ENCODE results near the gene CDC14B. TPM values are rescaled to one million over a fixed set of nuclear protein-coding genes. Genes with fewer than 3 reads are reported as not detected.

Gene CDC14B
- polyA plus RNA-seq, 1 donor from 2014 or later, result 7.0 TPM

- Histone ChIP-seq H2AFZ (ENCODE audit: low read depth, low read length) (no peak overlapping the region), H3F3A (ENCODE audit: insufficient read depth, low read length, poor library complexity, severe bottlenecking) (no peaks in the 10 kb centered on the region), H3K36me3 (ENCODE audit: insufficient read depth, low read length) (no peaks in the 10 kb centered on the region), H3K9ac (ENCODE audit: low read length) (no peak overlapping the region), H3K27me3 (ENCODE audit: insufficient read depth, low read depth, low read length) (no peaks in the 10 kb centered on the region), H3K4me2 (ENCODE audit: low read length) (no peak overlapping the region), H3K9me3 (ENCODE audit: low read length) (no peaks in the 10 kb centered on the region), H4K20me1 (ENCODE audit: insufficient read depth) (no peaks in the 10 kb centered on the region), H3K9me2 (ENCODE audit: insufficient read depth, low read length) (no peaks in the 10 kb centered on the region), H3K27ac (ENCODE audit: low read length) (no peak overlapping the region), H3K4me3 (ENCODE audit: low read length) (no peak overlapping the region), H3K79me2 (replicated peaks; ENCODE audit: insufficient read depth, low read length) (no peaks in the 10 kb centered on the region)
- no peak for TF ChIP-seq TAF1 (IDR thresholded peaks at IDR 0.05; ENCODE audit: low read depth)
- TF ChIP-seq RAD21 (conservative IDR thresholded peaks at IDR 0.05), result no peak
- no peak for TF ChIP-seq POLR2AphosphoS5 (IDR thresholded peaks at IDR 0.05)
- no peak for TF ChIP-seq SMC3 (conservative IDR thresholded peaks at IDR 0.05; ENCODE audit: poor library complexity)
Measured at GRCh38 chr9:96661711-96662110, 42.1 kb upstream of the CDC14B start.

DNA sequence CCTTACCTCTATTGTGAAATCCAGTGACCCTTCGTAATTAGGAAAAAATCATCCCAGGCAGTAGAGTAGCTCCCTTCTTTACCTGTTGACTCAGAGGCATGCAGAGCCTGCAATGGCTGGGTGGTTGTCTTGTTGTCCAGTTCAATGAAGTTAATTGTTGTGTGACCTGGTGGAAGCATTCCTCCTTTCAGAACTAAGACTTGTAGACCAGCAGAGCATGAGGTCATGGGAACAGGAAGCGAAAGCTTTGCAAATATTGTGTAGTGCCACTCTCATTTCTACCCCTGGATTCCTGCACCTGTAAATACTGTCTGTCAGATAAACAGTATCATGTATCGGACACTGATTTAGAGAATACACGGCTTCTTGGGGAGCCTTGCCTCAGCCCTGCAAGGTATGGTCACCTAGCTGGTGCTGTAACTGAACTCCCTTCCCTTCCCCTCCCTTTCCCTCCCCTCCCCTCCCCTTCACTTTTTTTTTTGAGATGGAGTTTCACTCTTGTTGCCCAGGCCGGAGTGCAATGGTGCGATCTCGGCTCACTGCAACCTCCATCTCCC, 41.1 kb upstream of the CDC14B start:
- Histone ChIP-seq H3K36me3 (ENCODE audit: insufficient read depth, low read length) (no peaks in the 10 kb centered on the region), H3K27ac (ENCODE audit: low read length) (no peak overlapping the region), H3K9me3 (ENCODE audit: low read length) (no peaks in the 10 kb centered on the region), H3K79me2 (replicated peaks; ENCODE audit: insufficient read depth, low read length) (no peaks in the 10 kb centered on the region), H3K9ac (ENCODE audit: low read length) (no peak overlapping the region), H3F3A (ENCODE audit: insufficient read depth, low read length, poor library complexity, severe bottlenecking) (no peaks in the 10 kb centered on the region), H3K9me2 (ENCODE audit: insufficient read depth, low read length) (no peaks in the 10 kb centered on the region), H4K20me1 (ENCODE audit: insufficient read depth) (no peaks in the 10 kb centered on the region), H3K4me2 (ENCODE audit: low read length) (no peak overlapping the region), H3K4me3 (ENCODE audit: low read length) (no peak overlapping the region), H2AFZ (ENCODE audit: low read depth, low read length) (no peak overlapping the region), H3K27me3 (ENCODE audit: insufficient read depth, low read depth, low read length) (peaks cover 4% of the 10 kb centered on the region)
- TF ChIP-seq MXI1 (conservative IDR thresholded peaks at IDR 0.05; ENCODE audit: poor library complexity, severe bottlenecking) (no peak), REST (IDR thresholded peaks at IDR 0.05; ENCODE audit: borderline replicate concordance) (no peak), POLR2AphosphoS5 (IDR thresholded peaks at IDR 0.05) (no peak), EZH2 (IDR thresholded peaks at IDR 0.05; ENCODE audit: borderline replicate concordance, insufficient read depth, low read length, poor library complexity, severe bottlenecking) (no peak), RAD21 (conservative IDR thresholded peaks at IDR 0.05) (no peak), EP300 (conservative IDR thresholded peaks at IDR 0.05; ENCODE audit: poor library complexity, severe bottlenecking) (no peak), SMC3 (conservative IDR thresholded peaks at IDR 0.05; ENCODE audit: poor library complexity) (no peak), TAF1 (IDR thresholded peaks at IDR 0.05; ENCODE audit: low read depth) (no peak)
- TF ChIP-seq, protein P1, sequence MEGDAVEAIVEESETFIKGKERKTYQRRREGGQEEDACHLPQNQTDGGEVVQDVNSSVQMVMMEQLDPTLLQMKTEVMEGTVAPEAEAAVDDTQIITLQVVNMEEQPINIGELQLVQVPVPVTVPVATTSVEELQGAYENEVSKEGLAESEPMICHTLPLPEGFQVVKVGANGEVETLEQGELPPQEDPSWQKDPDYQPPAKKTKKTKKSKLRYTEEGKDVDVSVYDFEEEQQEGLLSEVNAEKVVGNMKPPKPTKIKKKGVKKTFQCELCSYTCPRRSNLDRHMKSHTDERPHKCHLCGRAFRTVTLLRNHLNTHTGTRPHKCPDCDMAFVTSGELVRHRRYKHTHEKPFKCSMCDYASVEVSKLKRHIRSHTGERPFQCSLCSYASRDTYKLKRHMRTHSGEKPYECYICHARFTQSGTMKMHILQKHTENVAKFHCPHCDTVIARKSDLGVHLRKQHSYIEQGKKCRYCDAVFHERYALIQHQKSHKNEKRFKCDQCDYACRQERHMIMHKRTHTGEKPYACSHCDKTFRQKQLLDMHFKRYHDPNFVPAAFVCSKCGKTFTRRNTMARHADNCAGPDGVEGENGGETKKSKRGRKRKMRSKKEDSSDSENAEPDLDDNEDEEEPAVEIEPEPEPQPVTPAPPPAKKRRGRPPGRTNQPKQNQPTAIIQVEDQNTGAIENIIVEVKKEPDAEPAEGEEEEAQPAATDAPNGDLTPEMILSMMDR (IDR thresholded peaks at IDR 0.05; ENCODE audit: poor library complexity, severe bottlenecking), result no peak

Data from neural cell (in vitro differentiated cells).